HG03565 (cell line): ENCODE data around the gene MAP7.
"Not testable (repeated sequence)": the region's sequence is repeated elsewhere in the genome, so short reads cannot be mapped to it uniquely, and the experiment has no call there.

Source experiments
- ATAC-seq: cut with Tn5 transposase; IDR thresholded peaks from one replicate; pipeline ENCODE4 v1.9.1; 2021; ENCODE audit warnings: mild to moderate bottlenecking, moderate library complexity; ENCODE audit not compliant: unreplicated experiment

MAP7 gene

DNA sequence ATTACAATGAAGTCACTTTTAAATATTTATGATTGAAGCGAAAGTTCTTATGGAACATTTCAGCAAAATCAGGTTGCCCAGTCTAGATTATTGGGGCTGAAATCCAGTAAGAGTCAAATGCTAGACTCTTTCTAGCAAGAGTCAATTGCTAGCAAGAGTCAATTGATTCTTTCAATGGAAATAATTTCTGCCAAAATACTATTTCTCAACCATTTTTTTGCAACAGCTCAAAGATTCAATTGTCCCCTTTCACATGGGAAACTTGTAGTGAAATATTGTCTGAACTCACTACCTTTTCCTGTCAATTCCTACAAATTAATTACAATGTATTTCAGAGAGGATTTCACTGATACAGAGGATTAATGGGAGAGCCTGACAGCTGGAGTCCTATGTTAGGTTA is 78.3 kb downstream of the MAP7 start:
- ATAC-seq, result no peak

DNA sequence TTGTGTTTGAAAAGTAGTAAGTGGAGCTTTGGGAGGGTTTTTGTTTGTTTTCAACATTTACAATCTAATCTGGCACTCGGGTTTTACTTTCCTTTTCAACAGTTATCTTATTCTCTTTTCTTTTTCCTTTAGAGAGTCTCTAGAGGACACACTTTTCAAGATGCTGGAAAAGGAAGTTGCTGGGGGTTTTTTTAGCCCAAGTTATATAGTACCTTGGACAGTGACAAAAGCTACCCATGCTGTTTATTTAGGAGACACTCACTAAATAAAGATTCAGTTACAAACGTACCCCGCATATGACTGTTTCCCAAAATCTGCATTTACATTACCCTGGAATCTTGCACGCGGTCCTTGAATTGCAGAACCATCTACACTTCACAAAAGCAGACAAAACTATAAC is 78.8 kb downstream of the MAP7 start:
- no peak for ATAC-seq

DNA sequence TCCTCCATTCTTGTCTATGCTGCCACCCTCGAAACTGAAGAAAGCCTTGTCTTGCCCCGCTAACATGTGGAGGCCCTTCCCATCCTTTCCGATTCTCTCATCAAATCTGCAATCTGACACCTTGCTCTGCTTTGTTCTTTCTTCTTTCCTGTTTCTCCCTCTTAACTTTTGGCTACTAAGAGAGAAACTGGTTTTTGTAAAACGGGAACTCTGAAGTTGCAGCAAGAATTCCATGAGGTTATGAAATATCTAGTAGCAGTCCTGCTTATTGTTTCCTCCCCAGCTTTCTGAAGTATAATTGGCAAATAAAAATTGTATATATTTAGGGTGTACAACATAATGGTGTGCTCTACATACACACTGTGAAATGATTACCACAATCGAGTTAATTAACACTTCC is 80.2 kb downstream of the MAP7 start:
- ATAC-seq, result no peak

DNA sequence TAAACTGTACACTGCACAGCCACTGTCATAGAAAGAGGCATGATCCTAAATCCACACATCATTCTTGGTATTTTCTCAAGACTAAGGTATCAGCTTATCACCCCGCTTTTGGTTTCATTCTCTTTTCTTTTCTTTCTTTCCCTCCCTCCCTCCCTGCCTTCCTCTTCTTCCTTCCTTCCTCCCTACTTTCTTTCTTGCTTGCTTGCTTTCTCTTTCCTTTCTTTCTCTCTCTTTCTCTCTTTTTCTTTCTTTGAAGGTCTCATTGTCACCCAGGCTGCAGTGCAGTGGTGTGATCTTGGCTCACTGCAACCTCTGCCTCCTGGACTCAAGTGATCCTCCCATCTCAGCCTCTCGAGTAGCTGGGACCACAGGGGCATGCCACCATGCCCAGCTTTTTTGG is 81.1 kb downstream of the MAP7 start:
- no peak for ATAC-seq

DNA sequence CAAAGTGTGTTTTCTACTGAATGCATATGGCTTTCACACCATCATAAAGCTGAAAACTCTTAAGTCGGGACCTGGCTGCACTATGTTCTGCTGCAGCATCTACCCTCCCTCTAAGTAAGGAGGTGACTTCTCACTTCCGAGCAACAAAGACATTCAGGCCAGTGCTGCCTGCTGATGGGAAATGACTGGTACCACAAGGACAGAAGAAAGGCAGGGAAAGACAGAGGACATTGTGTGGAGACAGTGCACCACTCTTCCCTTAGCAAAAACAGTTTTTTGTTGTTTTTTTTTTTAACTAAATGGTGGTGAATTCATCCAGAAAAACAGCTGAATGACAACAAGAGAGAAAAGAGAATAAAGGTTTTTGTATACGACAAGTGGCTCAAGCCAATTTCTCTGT is 81.5 kb downstream of the MAP7 start:
- no peak for ATAC-seq

DNA sequence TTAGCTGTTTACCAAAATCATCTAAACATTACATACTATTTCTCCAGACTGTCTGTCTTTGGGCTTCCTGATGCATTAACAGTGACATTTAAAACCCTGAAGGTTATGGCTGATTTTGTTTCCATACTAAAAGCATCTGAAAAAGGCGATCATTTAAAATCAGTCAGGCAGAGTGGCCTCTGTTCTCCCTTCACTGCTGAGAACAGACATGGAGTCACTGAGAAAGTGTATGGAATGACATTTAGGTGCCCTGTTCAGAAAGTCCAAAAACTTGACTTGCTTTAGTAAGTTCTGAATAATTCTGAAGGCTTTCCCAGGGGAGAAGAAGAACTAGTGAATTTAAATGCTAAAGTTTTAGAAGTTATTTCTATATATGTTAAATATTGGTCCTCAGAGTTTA is 83.0 kb downstream of the MAP7 start:
- no peak for ATAC-seq

DNA sequence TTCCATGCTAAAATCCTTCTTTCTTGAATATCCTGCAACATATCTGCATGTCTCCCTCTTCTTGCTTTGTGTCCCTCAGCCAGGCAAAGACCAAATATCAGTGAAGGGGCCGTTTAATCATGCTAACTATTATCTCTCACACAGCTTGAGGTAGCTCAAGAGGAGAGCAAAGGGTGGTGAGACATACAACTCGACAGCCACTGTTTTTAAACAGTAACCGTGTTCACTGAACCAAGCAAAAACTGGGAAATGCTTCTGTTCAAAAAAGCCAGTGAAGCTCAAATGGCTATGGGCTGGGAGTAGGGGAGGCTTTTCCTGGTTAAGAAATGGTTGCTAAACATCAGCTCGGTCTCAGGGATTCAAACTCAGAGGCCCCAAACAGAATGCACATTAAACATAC is 83.4 kb downstream of the MAP7 start:
- no peak for ATAC-seq

DNA sequence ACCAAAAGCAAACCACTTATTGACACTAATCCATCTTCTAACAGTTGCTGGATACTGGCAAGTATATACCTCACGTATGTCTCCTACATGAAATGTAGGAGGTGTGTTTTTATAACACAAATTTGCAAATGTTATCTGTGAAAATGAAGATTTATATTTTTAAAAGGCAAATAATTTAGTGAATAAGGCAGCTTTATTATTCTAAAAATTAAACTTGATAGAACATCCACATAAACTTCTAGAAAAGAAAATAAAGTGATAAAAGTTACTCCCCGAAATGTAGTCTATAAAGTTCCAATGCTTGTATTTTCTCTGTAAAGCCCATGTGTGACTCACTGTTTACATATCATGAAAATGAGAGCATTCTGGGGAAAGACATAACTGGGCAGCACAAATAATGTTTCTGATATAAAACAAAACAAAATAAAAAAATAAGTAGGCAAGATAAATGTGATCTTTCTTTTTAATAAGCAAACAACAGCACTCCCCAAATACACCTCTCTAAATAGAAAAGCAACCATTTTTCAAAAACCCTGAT is 84.4 kb downstream of the MAP7 start:
- ATAC-seq, result no peak

DNA sequence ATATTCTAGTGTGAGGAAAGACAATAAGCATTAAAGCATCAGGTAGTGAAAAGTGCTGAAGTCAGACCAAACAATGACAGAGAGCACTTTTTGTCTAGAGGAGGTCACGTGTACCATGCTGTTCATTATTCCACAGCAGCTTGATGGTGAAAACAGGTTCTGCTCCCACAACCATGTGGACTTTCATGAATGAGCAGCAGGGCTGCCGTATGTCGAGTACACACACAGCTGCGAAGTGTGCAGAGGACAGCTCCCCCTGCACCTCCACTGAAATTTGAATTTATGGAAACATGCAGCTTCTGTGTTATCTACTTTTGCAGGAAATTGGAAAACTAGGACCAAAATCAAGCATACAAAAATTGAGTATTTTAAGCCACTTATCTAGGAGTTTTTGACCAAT is 85.3 kb downstream of the MAP7 start:
- ATAC-seq, result no peak

DNA sequence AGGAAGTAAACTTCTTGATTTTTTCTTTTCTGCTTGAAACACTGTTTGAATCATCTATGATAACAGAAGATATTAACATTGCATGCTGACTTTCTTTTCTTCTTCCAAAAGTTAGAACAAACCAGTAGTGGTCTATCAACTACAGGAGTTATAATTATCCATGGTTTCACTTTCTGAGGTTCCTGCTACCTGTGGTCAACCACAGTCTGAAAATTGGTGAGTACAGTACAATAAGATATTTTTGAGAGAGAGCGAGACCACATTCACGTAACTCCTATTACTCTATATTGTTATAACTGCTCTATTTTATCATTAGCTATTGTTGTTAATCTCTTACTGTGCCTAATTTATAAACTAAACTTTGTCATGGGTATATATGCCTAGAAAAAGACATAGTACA is 86.1 kb downstream of the MAP7 start:
- peak; percentile 78 for ATAC-seq

DNA sequence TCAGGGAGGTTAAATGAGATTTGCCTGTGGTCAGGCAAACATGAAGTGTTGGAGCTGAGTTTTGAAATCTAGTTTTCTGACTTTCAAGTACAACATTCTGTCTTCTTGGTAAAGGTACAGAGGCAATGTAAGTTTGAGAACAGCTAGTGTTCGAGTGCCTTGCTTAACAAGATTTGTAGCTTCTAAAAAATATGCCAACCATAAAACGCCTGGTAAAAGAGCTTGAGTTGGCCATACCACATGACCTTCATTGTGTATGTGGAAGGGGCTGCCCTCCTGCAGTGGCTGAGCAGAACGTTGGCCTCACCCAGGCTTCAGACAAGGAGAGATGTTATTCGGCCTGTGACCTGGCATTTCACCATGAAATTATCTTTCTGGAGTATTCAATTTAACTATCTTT is 86.5 kb downstream of the MAP7 start:
- no peak for ATAC-seq

DNA sequence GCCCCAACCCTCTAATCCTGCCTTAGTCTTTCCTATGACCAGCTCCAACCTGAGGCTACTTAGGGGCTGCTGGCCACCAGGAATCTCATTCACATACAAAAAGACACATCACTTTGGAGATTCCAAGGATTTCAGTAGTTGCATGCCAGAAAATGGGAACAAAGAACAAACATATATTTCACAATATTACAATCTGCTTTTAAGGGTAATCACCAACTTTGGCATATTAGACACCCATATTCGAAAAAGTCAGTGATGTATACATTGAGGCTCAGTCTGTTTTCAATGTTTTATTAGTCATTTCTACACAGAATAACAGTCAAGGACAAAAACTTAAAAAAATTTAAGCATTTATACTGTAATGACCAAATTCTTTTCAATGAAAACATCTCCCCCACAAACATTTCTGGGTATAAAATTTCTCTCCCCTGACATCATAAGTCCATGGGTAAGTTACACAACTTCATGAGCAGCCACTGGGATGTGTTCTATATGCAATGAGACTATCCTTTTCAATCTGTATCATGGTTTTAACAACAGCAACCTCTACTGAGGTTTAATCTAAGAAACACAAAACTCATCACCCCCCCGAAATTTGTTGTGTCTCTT is 103.5 kb downstream of the MAP7 start:
- ATAC-seq, result no peak

DNA sequence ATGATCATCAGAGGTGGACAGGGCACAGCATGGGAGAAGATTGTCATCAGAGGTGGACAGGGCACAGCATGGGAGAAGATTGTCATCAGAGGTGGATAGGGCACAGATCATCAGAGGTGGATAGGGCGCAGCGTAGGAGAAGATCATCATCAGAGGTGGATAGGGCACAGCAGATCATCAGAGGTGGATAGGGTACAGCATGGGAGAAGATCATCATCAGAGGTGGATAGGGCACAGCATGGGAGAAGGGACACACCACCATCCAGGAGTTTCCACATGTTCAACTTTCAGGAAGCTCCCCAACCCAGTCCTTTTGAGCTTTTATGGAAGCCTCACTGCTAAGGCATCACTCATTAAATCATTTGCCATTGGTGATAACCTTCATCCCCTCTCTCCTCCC is 104.1 kb downstream of the MAP7 start:
- ATAC-seq, result no peak

DNA sequence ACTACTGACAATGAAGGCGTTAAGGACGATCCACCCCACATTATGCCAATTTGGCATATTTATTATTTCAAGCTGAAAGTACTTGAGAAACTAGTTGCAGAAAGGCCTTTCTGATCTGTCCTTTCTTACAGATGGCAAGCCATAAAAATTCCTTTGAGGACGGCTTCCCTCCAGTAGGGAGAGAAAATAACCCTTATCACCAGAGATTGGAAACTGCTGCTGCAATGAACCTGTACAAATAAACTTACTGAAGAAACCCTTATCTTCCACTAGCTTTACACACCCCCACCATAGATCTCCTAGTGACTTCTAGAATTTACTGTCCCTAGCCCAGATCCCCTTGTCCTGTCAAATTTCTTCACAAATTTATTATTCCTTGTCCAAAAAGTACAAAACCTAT is 105.2 kb downstream of the MAP7 start:
- ATAC-seq, result no peak

DNA sequence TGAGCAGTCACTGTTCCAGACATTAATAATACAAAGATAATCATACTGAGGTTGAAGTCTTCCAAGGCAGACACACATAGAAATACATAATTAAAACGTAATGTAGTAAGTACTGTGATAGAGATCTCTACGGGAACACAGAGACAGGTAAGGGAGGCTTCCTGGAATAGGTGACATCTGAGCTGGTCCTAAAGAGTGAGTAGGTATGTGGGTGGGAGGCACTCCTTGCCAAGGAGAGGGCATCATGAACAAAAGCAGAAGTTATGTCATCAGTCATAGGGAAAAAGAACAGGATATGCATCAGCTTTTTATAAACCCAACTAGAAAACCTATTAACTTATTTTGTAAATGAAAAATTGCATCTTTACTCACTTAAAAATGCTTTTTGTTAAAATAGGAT is 110.0 kb downstream of the MAP7 start:
- ATAC-seq, result no peak

DNA sequence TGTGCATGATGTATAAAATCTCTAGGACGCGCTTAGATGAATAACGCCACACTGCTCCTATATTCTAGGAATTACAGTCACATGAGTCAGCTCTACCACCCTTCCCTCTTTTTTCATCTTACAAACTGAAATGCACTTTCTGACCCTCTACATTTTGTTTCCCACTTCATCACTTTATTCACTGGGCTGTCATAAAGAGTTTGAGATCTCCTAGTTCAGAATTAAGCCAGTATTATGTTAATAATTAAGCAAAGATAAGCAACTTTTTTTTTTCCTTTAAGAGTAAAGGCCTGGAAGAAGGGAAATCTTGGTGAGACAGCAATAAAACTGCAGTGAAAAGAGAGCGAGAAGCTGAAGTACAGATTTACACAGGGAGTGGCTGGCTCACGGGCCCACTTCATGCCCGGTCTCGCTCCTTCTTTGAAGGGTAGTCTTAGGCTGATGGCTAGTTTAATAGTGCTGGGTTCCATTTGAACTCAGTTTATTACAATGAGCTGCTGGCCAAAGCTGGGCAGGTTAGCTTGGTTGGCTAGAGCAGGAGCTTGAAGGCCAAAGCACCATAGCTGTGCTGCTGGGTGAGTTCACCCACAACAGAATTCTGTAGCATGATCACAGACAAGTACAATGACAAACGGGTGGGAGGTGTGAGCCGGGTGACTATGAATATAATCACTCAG is 110.6 kb downstream of the MAP7 start:
- ATAC-seq, result no peak

DNA sequence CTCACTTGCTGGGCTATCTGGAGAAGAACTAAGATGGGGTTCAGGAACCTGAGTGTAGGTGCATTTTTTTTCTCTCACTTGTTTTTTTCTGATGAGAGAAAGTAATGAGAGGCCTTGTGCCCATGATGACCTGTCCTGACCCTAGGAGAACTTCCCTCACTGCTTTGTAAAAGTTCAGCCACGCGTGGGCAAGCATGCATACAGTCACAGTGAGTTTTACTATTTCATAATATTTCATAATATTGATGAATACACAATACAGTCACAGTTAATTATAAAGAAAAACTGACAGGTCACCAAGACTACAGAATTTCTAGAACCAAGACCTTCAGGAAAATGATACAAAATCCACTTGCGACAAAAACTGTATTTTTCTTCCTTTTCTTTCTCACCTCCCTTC is 111.8 kb downstream of the MAP7 start:
- ATAC-seq, result no peak

DNA sequence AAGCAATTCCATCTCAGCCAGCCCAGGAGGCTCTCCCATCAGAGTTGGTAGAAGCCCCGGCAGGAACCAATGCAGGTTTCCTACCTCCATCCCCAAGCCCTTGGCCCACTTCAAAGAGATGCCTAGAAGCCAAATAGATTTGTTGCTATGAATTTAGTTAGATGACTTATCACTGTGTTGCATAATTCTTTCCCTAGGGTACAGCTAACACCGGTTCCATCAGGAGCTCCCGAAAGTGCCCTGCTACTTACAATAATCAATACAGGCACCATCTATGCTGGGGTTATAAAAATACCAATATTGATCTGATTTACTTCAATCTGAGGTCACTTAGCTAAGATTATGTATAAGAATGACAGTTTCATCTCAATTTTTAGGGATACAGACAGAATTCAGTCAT is 113.0 kb downstream of the MAP7 start:
- no peak for ATAC-seq

DNA sequence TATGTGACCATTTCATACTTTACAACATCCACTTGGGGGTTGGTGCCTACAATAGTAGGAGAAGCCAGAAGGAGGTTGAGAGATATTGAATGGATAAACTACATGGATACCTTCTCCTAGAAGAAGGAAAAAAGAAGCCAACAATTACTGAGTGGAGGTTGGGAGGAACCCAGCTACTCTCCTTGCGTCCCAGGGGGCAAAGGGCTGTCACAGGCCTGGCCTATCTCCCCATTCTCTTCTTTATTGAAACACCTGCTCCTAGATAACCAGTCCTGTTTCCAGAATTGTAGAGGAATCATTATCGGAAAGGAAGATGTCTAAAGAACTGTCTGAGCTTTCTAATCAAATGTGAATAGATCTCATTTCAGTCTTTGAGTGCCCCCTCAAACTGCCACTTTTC is 115.1 kb downstream of the MAP7 start:
- ATAC-seq, result no peak

DNA sequence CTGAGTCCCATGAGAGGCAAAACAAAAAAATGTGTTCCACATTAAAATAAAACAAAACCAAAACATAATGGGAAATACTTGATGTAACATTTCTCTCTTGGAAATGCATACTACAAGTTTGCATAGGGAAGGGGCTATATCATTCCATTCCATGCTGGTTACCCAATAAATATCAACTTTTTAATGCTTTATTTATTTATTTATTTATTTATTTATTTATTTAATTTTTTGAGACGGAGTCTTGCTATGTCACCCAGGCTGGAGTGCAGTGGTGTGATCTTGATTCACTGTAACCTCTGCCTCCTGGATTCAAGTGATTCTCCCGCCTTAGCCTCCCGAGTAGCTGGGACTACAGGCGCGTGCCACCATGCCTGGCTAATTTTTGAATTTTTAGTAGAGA is 118.9 kb downstream of the MAP7 start:
- ATAC-seq, result not testable (repeated sequence)

DNA sequence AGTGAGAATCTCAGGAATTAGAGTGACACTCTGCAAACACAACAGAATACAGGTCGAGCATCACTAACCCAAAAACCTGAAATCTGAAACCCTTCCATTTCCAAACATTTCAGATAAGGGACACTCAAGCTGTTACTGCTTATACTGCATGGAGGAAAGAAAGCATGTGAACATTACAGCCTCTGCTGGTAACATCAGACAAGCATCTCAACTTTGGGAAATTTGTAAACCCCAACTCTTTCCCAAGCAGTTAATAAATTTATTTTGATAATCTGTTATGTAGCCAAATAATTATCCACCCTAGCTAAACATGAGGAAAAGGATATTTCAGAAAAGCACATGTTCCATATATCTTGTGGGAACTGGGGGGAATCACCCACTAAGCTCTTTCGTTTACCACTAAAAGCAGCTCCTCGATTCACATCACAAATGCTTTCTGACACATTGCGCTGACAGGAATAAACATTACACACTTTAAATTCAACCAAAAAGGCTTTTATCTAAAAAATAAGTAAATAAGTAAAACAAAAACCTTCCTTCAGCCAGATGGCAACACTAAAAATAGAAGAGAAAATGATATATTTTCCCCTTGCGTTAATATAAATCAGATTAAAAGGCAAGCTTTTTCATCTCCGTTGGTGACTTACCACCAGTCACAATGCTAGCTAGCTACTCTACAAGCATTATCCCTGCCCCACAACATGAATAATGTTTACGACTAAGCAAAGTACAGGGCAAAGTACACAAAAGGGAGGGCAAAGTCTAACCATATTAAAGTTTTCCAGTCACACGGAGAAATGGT is 120.8 kb downstream of the MAP7 start:
- no peak for ATAC-seq

DNA sequence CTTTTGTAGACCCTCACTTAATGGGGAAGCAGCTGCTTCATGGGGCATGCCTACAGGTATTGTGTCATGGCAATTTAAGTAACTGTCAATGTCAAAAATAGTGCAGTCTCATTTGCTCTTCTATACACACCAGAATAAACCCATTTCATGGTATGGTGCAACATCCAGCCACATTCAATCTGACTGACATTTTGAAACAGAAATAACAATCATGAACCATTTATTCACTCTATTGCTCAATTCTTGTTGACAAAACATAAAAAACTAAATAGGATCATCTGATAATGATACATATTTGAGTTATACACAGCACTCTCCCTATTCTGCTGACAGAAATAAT is 122.9 kb downstream of the MAP7 start:
- ATAC-seq, result no peak
